Endothelial cell of umbilical vein (primary cell): Measurements from ENCODE around the gene UNC119B. TPM values are rescaled to one million over a fixed set of nuclear protein-coding genes. Genes with fewer than 3 reads are reported as not detected.

ENCODE experiments used
- BruUV-seq: library from RNA; stranded (reverse); fragments of 400-500 nt; replicated peaks from 2 replicates; lab custom pipeline; 2021; lab: Mats Ljungman, UMichigan
- CTCF ChIA-PET: fragments of 300-600, 350-600 bp; sonication (Branson Sonifier 250); formaldehyde crosslinking; loops from one replicate; lab custom pipeline; 2021; ENCODE audit warnings: antibody characterized with exemption, inconsistent platforms; lab: Charles Lee
- POLR2A ChIA-PET: fragments of 300-600, 350-600 bp; sonication (Branson Sonifier 250); formaldehyde crosslinking; loops from one replicate; lab custom pipeline; 2021; ENCODE audit warnings: antibody characterized with exemption, inconsistent platforms; lab: Charles Lee
- DNase-seq: peaks from one replicate; pipeline ENCODE4 v3.0.0-alpha.2; 2011; ENCODE audit warnings: low read depth, low spot score
- FAIRE-seq: peaks from 2 replicates; lab custom pipeline; 2011; peaks lifted over from hg19 to GRCh38; lab: Jason Lieb, UNC
- H2AFZ ChIP-seq: 2 replicates; pipeline ENCODE4 v1.6.0; 2012; ENCODE audit warnings: low read depth, low read length, control low read depth, inconsistent platforms
- H3K27ac ChIP-seq: 2 replicates; pipeline ENCODE4 v1.5.1; 2011; ENCODE audit warnings: low read depth, mild to moderate bottlenecking, control low read depth, low read length, moderate library complexity; ENCODE audit not compliant: insufficient read depth
- H3K27me3 ChIP-seq, 2 experiments: 2 replicates each; pipeline versions ENCODE4 v1.6.0 to v1.6.1; 2011; ENCODE audit warnings: low read length in 2 of 2, mixed read lengths in 1 of 2; ENCODE audit not compliant: control insufficient read depth in 2 of 2, insufficient read depth in 2 of 2
- H3K36me3 ChIP-seq, 2 experiments: 2 replicates in 1 of 2; 3 replicates in 1 of 2; pipeline ENCODE4 v1.5.1; 2011; ENCODE audit warnings: low read length in 2 of 2, mild to moderate bottlenecking in 1 of 2, moderate library complexity in 1 of 2; ENCODE audit not compliant: control insufficient read depth in 2 of 2, insufficient read depth in 2 of 2; ENCODE audit errors: extremely low read depth in 1 of 2
- H3K4me1 ChIP-seq: 3 replicates; pipeline ENCODE4 v1.5.1; 2011; ENCODE audit warnings: mild to moderate bottlenecking, low read length; ENCODE audit not compliant: control insufficient read depth, insufficient read depth; ENCODE audit errors: extremely low read depth
- H3K4me2 ChIP-seq: 2 replicates; pipeline ENCODE4 v1.6.1; 2011; ENCODE audit warnings: low read length, control low read depth, mixed read lengths; ENCODE audit not compliant: insufficient read depth
- H3K4me3 ChIP-seq, 3 experiments: fragments of 200-600 bp in 1 of 3; sonication (generic), shearing (Covaris generic) in 1 of 3; replicated peaks in 1 of 3; 2 replicates each; pipeline ENCODE4 v1.5.1; 2011 to 2016; ENCODE audit warnings: control low read depth in 3 of 3, low read length in 3 of 3, mild to moderate bottlenecking in 2 of 3, inconsistent platforms in 1 of 3, low read depth in 1 of 3, moderate library complexity in 1 of 3; ENCODE audit not compliant: insufficient read depth in 1 of 3
- H3K79me2 ChIP-seq: 2 replicates; pipeline ENCODE4 v1.6.0; 2012; ENCODE audit warnings: low read length, inconsistent platforms; ENCODE audit not compliant: control insufficient read depth, insufficient read depth
- H3K9ac ChIP-seq: replicated peaks from 2 replicates; pipeline ENCODE3; 2011; ENCODE audit warnings: low read length, control low read depth; ENCODE audit not compliant: insufficient read depth; ENCODE audit errors: extremely low read depth
- H3K9me1 ChIP-seq: replicated peaks from 3 replicates; pipeline ENCODE4 v1.6.0; 2011; ENCODE audit warnings: mild to moderate bottlenecking, low read length; ENCODE audit not compliant: control insufficient read depth, insufficient read depth; ENCODE audit errors: extremely low read depth
- H3K9me3 ChIP-seq: replicated peaks from 2 replicates; pipeline ENCODE4 v1.5.1; 2012; ENCODE audit warnings: low read length, inconsistent platforms; ENCODE audit not compliant: control insufficient read depth, insufficient read depth
- H4K20me1 ChIP-seq: replicated peaks from 2 replicates; pipeline ENCODE3; 2011; ENCODE audit warnings: mild to moderate bottlenecking, low read length; ENCODE audit not compliant: control insufficient read depth, insufficient read depth; ENCODE audit errors: extremely low read depth
- CTCF ChIP-seq, 2 donors: IDR thresholded peaks; 1 replicate in 1 of 2; 2 replicates in 1 of 2; pipeline ENCODE4 v1.5.1; 2011; ENCODE audit warnings: low read length in 2 of 2, mild to moderate bottlenecking in 2 of 2, moderate library complexity in 2 of 2, control low read depth in 1 of 2, inconsistent platforms in 1 of 2, low read depth in 1 of 2; ENCODE audit not compliant: insufficient read depth in 1 of 2; ENCODE audit errors: extremely low read depth in 1 of 2
- EZH2 ChIP-seq: IDR thresholded peaks from 2 replicates; pipeline ENCODE4 v1.6.1; 2012; ENCODE audit warnings: borderline replicate concordance, low read depth, mild to moderate bottlenecking, moderate library complexity, low read length, inconsistent platforms; ENCODE audit not compliant: severe bottlenecking
- FOS ChIP-seq: IDR thresholded peaks from 2 replicates; pipeline ENCODE4 v1.6.1; 2011; ENCODE audit warnings: mild to moderate bottlenecking, low read length, moderate library complexity, borderline replicate concordance; ENCODE audit not compliant: insufficient read depth
- GATA2 ChIP-seq: IDR thresholded peaks from 2 replicates; pipeline ENCODE4 v1.7.0; 2011; ENCODE audit warnings: low read depth, mild to moderate bottlenecking, moderate library complexity, mixed read lengths, low read length; ENCODE audit not compliant: insufficient read length, insufficient read depth
- JUN ChIP-seq: IDR thresholded peaks from 2 replicates; pipeline ENCODE4 v1.6.1; 2011; ENCODE audit warnings: borderline replicate concordance, low read depth; ENCODE audit not compliant: insufficient read length, insufficient read depth
- MAX ChIP-seq: IDR thresholded peaks from 2 replicates; pipeline ENCODE4 v1.6.1; 2011; ENCODE audit not compliant: insufficient read depth, insufficient read length
- MYC ChIP-seq: IDR thresholded peaks from one replicate; pipeline ENCODE4 v1.6.1; 2011; ENCODE audit warnings: mild to moderate bottlenecking, low read depth, low read length
- POLR2A ChIP-seq: IDR thresholded peaks from 2 replicates; pipeline ENCODE4 v1.6.1; 2012; ENCODE audit warnings: low read depth, mild to moderate bottlenecking, control low read depth, low read length
- POLR2AphosphoS5 ChIP-seq: IDR thresholded peaks from 2 replicates; pipeline ENCODE4 v1.6.1; 2012; ENCODE audit warnings: low read depth, mild to moderate bottlenecking, control low read depth, low read length, moderate library complexity; ENCODE audit not compliant: insufficient read depth
- dilution Hi-C: fragments of 300-500 bp; cut with MboI; formaldehyde crosslinking; loops from one replicate; pipeline ENCODE4 v1.15.0; 2019; ENCODE audit warnings: low sequenced_read_pairs; ENCODE audit not compliant: extremely low pct_ligation_motif_present
- intact Hi-C: fragments of 100-400 bp; cut with micrococcal nuclease; formaldehyde crosslinking; loops from one replicate; pipeline ENCODE4 v1.10.0; 2022
- polyA plus RNA-seq, 4 experiments: library from polyadenylated mRNA; depleted of rRNA in 3 of 4; stranded (reverse) in 3 of 4; unstranded in 1 of 4; fragments of >200 nt; gene quantifications; 2 replicates each; pipeline versions ENCODE4 v1.2.1 to v1.2.3, GENCODE V29; 2011 to 2012; ENCODE audit warnings: missing spikeins in 1 of 4
- total RNA-seq: library from RNA; stranded (reverse); gene quantifications from 2 replicates; pipeline ENCODE4 v1.2.3, GENCODE V29; 2021

The UNC119B gene
- total and polyA plus RNA-seq, 2 donors (not counting 3 experiments of a cell fraction or from before 2014, with no cell fraction given), result 23.1 to 33.7 TPM

- Histone ChIP-seq H2AFZ (no peak overlapping the region), H3K27ac (no peak overlapping the region), H3K79me2 (peaks cover 15% of the 10 kb centered on the region), H3K27me3 (no peaks in the 10 kb centered on the region), H3K4me3 (no peak overlapping the region), H4K20me1 (no peaks in the 10 kb centered on the region), H3K9me3 (no peaks in the 10 kb centered on the region), H3K36me3 (no peaks in the 10 kb centered on the region), H3K9ac (no peak overlapping the region), H3K4me1 (peaks cover 13% of the 10 kb centered on the region), H3K4me2 (no peak overlapping the region), H3K9me1 (no peaks in the 10 kb centered on the region)
- CTCF ChIA-PET, result interaction anchor here (5.5 kb wide), 1 partner anchor 60 kb away, joined by 63 read pairs; no protein-coding TSS in a partner anchor
- no peak for FAIRE-seq
- POLR2A ChIA-PET, result no interaction called here
- BruUV-seq, result no TSS peak
- intact Hi-C loops, result no loop called here
- dilution Hi-C loops, result no loop called here
- no peak for DNase-seq
- no peak for TF ChIP-seq GATA2
- TF ChIP-seq POLR2AphosphoS5, result no peak
- TF ChIP-seq FOS, result no peak
- no peak for TF ChIP-seq MYC
- TF ChIP-seq CTCF (IDR thresholded peaks at IDR 0.05; ENCODE audit: extremely low read depth in 1 of 2, insufficient read depth in 1 of 2, low read depth in 1 of 2, low read length in 2 of 2), result no peak
- no peak for TF ChIP-seq MAX
- no peak for TF ChIP-seq POLR2A
- no peak for TF ChIP-seq JUN
- TF ChIP-seq EZH2, result no peak
These were observed 1.6 kb upstream of the UNC119B start for GRCh38 chr12:120708651-120709050.
